Activated CD8-positive, alpha-beta memory T cell treated with anti-CD3 and anti-CD28 coated beads, Interleukin-2, amount 50 U/mL, for 1 hour (primary cell): ENCODE measurements around the gene GABRR1.
"Not testable (repeated sequence)": the region's sequence is repeated elsewhere in the genome, so short reads cannot be mapped to it uniquely, and the experiment has no call there.

Experiments used
- DNase-seq: peaks from one replicate; pipeline ENCODE4 v3.0.0-alpha.2; 2020; ENCODE audit errors: extremely low read depth

The GABRR1 gene

GRCh38 chr6:89160331-89161092, 56.6 kb downstream of the GABRR1 start:
- no peak for DNase-seq

- no peak for DNase-seq
Measured at GRCh38 chr6:89154131-89154530, 63.0 kb downstream of the GABRR1 start.

- DNase-seq: no peak
Measured at GRCh38 chr6:89148016-89148750, 69.0 kb downstream of the GABRR1 start.

- DNase-seq: no peak
Measured at GRCh38 chr6:89146718-89147700, 70.1 kb downstream of the GABRR1 start.

GRCh38 chr6:89145956-89146717, 71.0 kb downstream of the GABRR1 start, which contains the start of gene PM20D2:
Gene PM20D2 (plus strand): TSS chr6:89146055. CDS start chr6:89146145, 90 bp downstream.
- DNase-seq: peak; percentile 20

- no peak for DNase-seq
Measured at GRCh38 chr6:89145091-89145955, 71.8 kb downstream of the GABRR1 start.

- DNase-seq: no peak
Measured at GRCh38 chr6:89144354-89144906, 72.7 kb downstream of the GABRR1 start.

- DNase-seq: no peak
Measured at GRCh38 chr6:89140347-89141156, 76.6 kb downstream of the GABRR1 start.

GRCh38 chr6:89139509-89140346, 77.4 kb downstream of the GABRR1 start:
- DNase-seq: no peak

GRCh38 chr6:89138173-89138572, 79.0 kb downstream of the GABRR1 start:
- DNase-seq: no peak

- DNase-seq: no peak
Measured at GRCh38 chr6:89134723-89135122, 82.4 kb downstream of the GABRR1 start.

GRCh38 chr6:89133981-89134380, 83.2 kb downstream of the GABRR1 start:
- no peak for DNase-seq

GRCh38 chr6:89132057-89132456, 85.1 kb downstream of the GABRR1 start:
- DNase-seq: no peak

- DNase-seq: no peak
Measured at GRCh38 chr6:89131599-89131998, 85.6 kb downstream of the GABRR1 start.

GRCh38 chr6:89128256-89128671, 88.9 kb downstream of the GABRR1 start:
- not testable (repeated sequence) for DNase-seq
